NCI-H2081 treated with DMSO at 0.1 percent for 48 hours (cell line): ENCODE measurements around the gene DRAXIN.
A peak's percentile ranks its signal among the peaks of the same experiment; 100 is the strongest.

Experiments
- DNase-seq: peaks from one replicate; lab custom pipeline; 2025; lab: John Stamatoyannopoulos, UW

Gene DRAXIN

GRCh38 chr1:11685210-11685752 lies 6.2 kb upstream of the DRAXIN start:
- DNase-seq: no peak

- DNase-seq: no peak
Measured at GRCh38 chr1:11688506-11688905, 3.0 kb upstream of the DRAXIN start.

DNA sequence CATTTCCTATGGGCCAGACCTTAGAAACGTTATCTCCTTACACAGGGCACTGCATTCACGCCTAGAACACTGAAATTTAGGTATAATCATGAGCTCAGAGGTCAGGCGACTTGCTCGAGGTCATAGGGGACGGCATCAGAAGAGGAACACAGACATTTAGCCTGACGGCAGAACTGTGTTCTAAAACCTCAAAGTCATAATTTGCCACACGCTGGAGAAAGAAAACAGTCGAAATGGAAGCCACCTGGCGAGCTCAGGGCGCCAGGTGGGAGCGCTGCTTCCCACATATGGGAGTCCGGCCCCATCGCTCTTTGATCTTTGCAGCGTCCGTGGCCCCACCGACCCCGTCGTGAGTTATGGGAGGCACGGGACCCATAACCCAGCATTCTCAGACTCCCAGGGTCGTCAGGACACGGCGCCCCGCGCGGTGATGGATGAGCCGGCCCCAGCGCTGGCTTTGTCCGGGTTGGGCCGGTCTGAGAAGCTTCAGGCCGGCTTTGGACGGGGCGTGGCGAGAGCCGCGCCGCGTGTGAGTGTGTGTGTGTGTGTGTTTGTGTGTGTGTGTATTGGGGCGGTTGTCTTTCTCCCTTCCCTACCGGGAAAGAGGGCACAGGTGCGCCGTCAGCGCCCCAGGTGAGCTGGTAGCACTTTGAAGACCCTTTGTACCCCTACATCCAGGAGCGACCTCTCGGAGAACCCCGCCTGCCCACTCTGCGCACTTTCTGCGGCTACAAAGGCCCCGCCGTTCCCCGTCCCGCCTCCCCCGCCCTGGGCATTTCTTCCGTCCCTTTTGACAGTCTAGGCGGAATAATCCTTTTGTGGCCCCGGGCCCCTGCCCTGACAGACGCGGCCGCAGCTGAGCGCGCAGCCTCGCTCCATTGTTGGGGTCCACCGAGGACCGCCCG lies 861 bp upstream of the DRAXIN start:
- no peak for DNase-seq

DNA sequence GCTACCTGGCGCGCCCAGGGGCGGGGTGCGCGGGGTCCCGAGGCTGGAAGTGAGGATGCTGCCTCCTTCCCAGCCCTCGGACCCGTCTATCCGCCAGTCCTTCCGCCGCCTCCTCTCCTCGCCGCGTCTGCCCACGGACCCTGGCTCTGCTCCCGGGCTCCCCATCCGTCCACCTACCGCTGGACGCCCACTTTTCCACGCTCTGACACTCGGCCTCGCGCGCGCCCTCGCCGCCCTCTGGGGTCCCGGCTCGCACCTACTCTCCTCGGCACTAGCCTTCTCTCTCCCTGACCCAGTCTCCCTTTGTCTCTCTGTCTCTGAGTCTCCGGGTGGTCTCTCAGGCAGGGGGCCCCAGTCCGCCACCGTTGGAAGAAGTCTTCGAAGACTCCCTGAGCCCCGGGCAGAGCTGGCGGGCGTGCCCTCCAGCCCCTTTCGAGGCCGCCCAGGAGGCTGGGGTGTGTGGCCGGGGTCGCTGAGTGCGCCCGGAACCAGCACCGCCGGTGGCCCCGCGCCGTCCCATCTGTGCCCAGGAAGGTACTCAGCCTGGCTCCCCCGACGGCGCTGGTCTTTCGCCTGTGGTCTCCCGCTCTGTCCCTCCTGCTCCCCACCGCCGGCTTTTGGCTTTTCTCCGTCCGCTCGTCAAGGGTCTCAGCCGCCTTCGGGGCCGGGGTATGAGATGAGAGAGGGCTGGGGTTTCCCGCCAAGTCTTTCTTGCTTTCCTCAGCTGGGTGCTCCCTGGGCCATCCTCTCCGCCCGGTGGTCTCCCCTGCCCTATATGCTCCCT lies 610 bp downstream of the DRAXIN start:
- DNase-seq: no peak

- DNase-seq: no peak
Measured at GRCh38 chr1:11693024-11693590, 1.6 kb downstream of the DRAXIN start.

DNA sequence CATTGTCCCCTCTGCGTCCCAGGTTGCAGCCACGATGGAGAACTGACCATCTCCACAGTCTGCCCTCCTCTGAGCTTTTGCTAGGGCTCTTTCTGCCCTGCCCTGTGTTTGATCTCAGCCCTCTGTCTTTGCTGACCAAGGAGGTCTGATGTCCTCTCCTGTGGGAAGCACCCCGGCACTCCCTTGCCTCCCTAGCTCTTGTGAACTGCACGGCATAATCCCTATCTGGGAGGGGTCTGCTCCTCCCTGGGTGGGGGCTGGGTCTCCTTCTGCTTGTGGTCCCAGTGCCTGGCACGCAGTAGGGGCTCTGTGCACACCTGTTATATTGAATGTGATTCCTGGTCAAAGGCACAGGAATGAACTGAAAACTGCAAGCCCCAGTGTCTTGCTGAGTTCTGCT lies 2.4 kb downstream of the DRAXIN start:
- no peak for DNase-seq

- DNase-seq: no peak
Measured at GRCh38 chr1:11695861-11696260, 4.4 kb downstream of the DRAXIN start.

- no peak for DNase-seq
Measured at GRCh38 chr1:11697188-11697892, 5.8 kb downstream of the DRAXIN start.

GRCh38 chr1:11697893-11698210 lies 6.3 kb downstream of the DRAXIN start:
- DNase-seq: no peak

GRCh38 chr1:11700601-11701467 lies 9.3 kb downstream of the DRAXIN start:
- no peak for DNase-seq

DNA sequence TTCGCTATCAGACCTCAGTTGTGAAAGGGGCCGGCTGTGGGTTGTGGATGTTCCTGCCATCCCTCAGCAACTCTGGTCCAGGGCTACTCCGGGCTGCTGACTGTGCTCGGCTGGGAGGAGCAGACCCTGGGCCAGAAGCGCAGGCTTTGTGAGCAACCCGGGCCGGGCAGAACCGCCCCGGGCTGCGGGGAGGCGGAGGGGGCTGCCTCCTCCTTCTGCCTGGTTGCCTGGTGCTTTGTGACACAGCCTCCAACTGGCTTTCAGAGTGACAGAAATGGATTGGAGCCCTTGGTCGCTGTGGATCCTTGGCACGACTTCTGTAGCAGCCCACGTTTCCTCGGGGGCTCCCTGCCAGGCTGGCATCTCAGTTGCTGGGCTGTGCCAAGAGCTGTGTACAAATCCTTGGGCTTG lies 10.0 kb downstream of the DRAXIN start:
- DNase-seq: no peak

DNA sequence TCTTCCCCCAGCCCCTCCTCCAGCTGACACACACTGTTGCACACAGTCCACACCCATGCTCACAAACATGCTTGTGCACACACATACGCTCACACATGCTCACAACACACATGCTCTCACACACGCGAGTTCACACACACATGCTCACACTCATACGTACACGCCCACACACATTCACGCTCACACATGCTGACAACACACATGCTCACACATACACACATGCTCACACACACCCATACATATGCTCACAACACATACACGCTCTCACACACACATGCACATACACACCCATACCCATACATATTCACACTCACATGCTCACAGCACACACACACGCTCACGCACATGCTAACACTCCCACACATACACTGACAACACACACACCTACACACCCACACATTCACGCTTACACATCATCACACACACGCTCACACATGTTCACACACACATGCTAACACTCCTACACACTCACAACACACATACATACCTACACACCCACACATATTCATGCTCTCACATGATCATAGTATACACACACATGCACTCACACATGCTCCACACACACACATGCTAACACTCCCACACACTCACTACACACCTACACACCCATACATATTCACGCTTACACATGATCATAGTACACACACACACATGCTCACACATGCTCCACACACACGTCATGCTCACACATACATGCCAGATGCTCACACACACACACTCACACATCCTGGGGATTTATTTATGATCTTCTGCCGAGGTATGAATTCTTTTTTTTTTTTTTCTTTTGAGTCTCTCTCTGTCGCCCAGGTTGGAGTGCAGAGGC lies 10.7 kb downstream of the DRAXIN start:
- DNase-seq: no peak

DNA sequence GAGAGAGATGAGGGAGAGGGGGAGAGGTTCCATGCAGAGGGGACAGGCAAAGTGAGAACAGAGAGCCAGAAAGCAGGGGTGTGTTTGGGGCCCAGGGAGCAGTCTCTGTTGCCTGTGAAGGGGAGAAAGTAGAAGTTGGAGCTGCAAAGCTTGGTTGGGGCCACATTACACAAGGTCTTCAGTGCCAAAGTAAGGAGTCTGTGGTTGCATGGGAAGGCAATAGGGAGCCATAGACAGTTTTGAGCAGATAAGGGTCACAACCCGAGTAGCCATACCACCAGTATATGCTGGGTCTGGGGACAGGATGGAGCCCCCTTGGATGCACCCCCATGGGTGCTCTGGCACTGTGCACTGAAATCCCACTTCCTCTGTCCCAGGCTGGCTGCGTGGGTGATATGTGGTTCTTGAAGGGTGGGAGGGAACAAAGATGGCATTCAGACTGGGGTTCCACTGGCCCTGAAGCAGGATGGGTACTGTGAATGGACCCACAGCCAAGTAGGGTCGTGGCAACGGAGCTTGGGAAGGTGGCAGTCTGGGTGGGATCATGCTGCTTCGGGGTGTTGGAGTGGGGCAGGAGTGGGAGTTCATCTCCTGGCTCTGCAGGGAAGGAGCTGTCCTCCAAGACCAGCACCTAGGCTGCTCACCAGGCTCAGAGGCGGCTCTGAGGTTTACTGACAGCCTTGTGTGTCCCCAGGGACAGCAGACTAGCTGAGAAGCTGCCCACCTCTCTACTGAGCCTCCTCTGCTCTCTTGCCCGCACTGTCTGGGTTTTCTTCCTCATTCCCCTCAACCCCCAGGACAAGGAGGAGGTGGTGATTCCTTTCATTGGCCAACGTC lies 12.1 kb downstream of the DRAXIN start:
- no peak for DNase-seq

DNA sequence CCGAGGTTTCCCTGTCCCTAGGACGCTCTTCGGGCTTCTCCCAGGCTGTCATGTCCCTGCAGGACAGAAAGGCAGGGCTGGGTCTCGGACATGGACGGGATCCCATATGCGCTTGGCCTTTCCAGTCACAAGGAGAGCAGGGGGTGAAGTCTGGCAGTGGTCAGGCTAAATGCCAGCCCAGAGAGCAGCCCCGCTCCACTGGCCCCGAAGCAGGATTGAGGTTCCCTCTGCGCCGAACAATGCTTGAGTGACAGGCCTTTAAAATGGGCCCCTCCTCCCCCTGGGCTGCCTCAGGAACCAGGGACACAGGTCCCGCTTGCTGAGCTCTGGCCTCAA lies 12.7 kb downstream of the DRAXIN start:
- no peak for DNase-seq

DNA sequence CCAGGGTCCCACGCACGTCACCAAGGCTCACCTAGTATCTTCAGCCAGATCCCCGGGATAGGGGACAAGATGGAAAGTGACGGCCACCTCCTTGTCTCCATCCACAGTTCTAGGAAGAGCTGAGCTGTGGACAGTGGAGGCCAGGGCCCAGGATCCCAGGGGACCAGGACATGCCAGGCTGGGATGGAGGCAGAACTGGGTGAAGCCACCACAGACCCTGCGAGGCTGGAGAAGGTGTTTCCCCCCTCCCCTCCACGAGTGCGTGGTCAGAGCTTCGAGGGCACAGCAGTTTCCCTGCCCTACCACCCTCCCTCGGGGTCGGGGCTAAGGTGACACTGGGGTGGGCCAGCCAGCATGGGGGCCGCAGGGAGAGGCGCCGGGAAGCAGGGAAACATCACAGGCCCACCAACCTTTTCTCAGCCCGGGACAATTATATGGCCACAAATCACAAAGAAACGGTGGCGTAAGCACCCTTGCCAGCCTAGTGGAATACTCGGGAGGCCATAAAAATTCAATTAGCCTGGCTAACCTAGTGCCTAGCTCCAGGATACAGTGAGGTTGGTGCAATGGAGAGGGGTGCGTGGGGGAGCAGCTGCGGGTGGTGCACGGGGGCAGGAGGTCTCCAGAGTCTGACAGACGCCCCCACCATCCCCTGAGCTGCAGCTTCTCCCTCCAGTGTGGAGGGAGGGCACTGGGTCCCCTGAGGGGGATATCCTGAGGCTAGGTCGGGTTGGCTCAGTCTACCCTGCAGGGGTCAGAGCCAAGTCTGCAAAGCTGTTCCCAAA lies 13.4 kb downstream of the DRAXIN start:
- no peak for DNase-seq

- DNase-seq: no peak
Measured at GRCh38 chr1:11705596-11705995, 14.1 kb downstream of the DRAXIN start.

DNA sequence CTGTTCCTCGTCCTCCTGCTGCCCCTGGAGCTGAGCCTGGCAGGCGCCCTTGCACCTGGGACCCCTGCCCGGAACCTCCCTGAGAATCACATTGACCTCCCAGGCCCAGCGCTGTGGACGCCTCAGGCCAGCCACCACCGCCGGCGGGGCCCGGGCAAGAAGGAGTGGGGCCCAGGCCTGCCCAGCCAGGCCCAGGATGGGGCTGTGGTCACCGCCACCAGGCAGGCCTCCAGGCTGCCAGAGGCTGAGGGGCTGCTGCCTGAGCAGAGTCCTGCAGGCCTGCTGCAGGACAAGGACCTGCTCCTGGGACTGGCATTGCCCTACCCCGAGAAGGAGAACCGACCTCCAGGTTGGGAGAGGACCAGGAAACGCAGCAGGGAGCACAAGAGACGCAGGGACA lies 14.8 kb downstream of the DRAXIN start:
- DNase-seq: no peak

- peak; percentile 52 for DNase-seq
Measured at GRCh38 chr1:11707621-11708276, 16.2 kb downstream of the DRAXIN start.
